M059J (cell line): ENCODE data around the gene OXA1L. TPM values are rescaled to one million over a fixed set of nuclear protein-coding genes. Genes with fewer than 3 reads are reported as not detected.
"Not testable (repeated sequence)": the region's sequence is repeated elsewhere in the genome, so short reads cannot be mapped to it uniquely, and the experiment has no call there.

ENCODE experiments used
- DNase-seq: peaks from one replicate; pipeline ENCODE4 v3.0.0-alpha.2; 2012; ENCODE audit warnings: low read depth
- total RNA-seq: library from RNA; depleted of rRNA; stranded (reverse); fragments of >200 nt; shearing (Covaris generic); gene quantifications from 2 replicates; pipeline ENCODE4 v1.2.3, GENCODE V29; 2014; rRNA removed

OXA1L gene
- total RNA-seq, result 77.4 and 89.0 TPM in 2 replicates

DNA sequence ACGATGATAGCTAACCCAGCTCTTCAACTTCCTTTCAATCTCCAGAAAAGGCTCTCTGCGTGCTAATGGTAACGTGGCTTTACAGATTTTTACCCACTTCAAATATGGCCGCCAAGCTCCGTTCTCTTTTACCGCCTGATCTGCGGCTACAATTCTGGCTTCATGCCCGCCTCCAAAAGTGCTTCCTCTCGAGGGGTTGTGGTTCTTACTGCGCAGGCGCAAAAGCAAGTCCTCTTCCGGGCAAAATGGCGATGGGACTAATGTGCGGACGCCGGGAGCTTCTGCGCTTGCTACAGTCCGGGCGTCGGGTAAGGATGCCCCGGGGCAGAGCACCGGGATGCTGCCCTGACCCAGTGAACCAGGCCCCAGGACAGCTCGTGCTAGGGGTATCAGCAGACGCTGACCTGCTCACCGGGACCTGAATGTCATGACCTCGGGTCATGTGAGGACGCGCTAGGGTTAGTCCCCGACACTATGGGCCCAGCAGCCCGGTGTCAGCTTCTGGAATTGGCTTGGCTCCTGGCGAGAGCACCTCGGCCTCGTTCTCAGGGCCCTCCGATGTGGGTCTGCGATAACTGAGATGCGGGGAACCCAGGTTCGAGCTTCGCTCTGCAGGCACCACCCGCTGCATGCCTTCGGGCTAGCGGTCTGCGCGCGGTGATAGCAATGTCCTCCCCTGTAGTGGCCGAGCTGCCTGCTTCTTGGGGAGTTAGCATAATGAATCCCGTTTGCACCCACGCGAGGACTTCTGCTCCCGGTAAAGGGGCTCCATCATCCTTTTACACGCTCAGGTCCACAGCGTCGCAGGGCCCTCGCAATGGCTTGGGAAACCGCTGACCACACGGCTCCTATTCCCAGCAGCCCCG is at the start of gene OXA1L:
OXA1L (plus strand) TSS at position 232 of the 866 bp plus-strand sequence; CDS start at position 246, 14 bp downstream.
- DNase-seq, result peak; percentile 98

DNA sequence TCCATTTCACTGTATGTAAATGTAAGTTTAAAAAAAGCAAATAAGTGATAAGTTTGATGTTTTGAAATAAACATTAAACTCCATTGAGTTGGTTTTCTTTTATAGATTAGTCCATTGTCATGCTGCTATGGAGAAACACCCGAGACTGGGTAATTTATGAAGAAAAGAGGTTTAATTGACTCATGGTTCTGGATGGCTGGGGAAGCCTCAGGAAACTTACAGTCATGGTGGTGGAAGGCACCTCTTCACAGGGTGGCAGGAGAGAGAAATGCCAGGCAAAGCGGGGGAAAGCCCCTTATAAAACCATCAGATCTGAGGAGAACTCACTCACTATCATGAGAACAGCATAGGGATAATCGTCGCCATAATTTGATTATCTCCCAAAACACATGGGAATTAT is 48.4 kb upstream of the OXA1L start:
- DNase-seq, result no peak

- DNase-seq, result no peak
Measured at GRCh38 chr14:22721213-22721612, 45.3 kb upstream of the OXA1L start.

DNA sequence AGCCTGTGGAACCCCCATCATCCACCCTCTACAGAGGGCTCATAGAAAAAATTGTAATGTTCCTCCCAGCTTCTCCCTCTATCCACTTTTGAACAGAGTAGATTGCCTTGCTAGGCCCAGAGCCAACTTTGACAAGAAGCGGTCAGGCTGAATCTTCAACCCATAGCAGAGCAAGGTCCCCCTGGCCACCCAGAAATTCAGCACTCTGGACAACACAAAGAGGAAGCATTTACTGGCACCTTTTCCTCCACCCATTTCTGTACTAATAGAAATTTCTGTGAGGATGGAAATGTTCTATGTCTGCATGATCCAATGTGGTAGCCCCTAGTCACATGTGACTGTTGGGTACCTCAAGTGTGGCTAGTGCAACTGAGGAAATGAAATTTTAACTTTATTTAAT is 42.7 kb upstream of the OXA1L start:
- no peak for DNase-seq

GRCh38 chr14:22724847-22725246 is 41.6 kb upstream of the OXA1L start:
- DNase-seq, result not testable (repeated sequence)

- not testable (repeated sequence) for DNase-seq
Measured at GRCh38 chr14:22725374-22725773, 41.1 kb upstream of the OXA1L start.

DNA sequence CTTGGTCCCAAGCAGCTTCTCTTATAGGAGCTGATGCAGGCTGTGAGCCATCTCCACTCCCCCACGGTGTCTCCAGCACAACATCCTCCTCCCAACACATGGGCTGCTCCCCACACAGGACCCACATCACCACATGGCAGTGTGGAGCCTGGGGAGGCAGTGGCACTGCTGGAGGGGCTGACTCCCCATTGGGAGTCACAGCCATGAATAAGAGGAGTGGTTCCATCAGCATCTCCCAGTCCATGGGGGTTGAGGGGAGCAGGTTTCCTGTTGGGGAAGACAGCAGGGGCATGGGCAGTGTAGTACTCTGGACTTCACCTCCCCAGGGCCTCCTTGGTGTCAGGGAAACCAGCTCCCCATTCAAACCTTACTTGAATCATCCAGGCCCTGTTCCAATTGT is 40.5 kb upstream of the OXA1L start:
- DNase-seq, result no peak

- DNase-seq, result not testable (repeated sequence)
Measured at GRCh38 chr14:22732062-22732461, 34.4 kb upstream of the OXA1L start.

- peak; percentile 42 for DNase-seq
Measured at GRCh38 chr14:22733829-22734228, 32.7 kb upstream of the OXA1L start.

GRCh38 chr14:22735096-22735495 is 31.4 kb upstream of the OXA1L start:
- DNase-seq, result no peak

GRCh38 chr14:22736384-22736783 is 30.1 kb upstream of the OXA1L start:
- not testable (repeated sequence) for DNase-seq

DNA sequence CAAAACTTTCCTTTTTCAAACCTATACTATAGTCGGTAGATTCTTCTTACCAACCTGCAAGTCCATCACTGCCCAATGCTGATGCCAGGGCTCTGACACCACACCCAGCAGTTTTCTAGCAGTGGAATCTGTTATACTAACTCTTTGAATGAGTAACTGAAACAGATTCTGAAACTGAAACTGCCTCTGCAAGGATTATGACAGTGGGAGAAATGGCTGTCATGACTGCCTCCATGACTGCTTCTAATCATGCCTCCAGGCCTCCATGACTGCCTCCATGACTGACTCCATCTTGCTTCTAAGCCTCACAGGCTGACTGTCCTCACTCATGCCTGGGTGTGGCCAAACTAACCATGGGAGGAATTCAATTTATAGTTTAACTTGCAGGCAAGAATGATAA is 29.4 kb upstream of the OXA1L start:
- DNase-seq, result peak; percentile 33

DNA sequence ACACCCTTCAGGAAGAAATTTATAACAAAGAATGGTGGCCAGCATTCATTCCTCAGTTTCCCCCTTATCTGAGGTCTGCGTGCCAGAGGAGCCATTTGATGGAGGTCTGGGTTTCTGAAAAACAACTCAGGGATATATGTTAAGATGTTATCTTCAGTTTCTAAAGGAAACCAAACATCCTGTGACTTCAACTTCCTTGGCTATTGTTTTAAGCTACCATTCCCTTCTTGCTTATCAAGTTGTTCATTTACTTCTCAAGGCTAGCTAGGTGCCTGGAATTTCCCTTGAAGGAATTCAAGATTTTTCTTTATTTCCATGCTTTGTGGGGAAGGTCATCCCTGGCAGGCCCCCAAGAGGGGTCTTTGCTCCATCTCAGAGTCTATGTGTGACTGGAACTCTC is 27.1 kb upstream of the OXA1L start:
- no peak for DNase-seq

GRCh38 chr14:22740020-22740419 is 26.5 kb upstream of the OXA1L start:
- DNase-seq, result no peak

DNA sequence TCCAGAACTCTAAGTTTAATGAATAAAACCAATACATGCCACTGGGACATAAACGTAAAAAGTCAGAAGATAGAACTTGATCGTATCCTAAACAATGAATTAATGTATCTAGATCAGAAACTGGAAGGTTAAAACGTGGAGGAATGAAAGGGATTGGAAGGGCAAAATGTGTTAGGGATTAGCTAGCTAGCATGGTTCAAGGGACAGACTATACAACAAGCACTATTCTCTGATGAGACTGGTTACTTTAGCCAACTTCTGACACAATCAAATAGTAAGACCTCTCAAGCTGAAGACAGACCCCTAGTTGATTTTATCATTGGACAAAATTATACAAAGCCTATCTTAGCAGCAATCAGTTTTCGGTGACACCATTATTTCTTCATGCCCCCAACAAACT is 18.7 kb upstream of the OXA1L start:
- no peak for DNase-seq

GRCh38 chr14:22748206-22748605 is 18.3 kb upstream of the OXA1L start:
- DNase-seq, result no peak

DNA sequence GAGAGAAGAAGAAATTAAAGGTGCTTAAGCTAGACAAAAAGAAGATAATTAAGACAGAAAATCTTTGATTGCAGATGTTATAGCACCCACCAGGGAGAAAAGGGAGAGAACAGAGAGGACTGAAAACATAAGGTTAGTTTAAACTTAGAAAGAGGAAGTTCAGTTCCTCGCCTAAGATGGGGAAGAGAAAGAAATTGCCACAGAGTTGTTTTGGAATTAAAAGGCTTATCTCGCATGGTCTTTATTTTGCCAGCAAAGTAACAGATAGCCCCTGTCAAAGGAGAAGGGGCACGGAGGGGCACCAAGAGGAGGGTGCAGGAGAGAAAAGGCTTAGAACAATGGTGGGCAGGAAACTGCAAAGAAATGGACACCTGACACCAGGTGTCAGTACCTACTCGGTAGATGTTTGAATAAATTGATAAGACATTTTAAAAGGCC is 17.8 kb upstream of the OXA1L start:
- no peak for DNase-seq

DNA sequence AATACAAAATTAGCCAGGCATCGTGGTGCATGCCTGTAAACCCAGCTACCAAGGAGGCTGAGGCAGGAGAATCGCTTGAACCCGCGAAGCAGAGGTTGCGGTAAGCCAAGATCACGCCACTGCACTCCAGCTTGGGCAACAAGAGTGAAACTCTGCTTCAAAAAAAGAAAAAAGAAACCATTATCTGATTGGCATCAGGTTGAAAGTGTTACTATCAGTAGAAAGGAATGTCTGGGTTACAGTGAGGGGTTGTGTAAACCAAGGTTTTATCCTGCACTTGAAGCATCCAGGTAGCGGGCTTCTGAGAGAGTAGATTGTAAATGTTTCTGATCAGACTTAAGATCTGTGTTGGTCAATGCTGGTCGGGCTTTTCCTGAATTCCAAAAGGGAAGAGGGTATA is 14.1 kb upstream of the OXA1L start:
- DNase-seq, result peak; percentile 68

DNA sequence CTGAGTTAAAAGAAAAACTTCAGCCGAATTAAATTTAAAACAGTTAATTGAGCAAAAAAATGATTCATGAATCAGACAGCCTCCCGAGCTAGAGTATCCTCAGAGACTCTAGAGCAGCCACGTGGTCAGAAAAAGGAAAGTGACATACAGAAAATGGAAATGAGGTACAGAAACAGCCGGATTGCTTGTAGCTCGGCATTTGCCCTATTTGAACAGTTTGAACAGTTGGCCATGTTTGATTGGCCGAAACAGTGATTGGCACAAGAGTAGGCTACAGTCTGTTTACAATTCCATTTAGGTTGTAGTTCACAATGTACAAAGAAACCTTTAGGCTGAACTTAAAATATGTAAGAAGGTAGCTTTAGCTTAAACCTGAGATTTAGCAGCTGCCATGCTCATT is 12.9 kb upstream of the OXA1L start:
- peak; percentile 57 for DNase-seq

GRCh38 chr14:22757972-22758650 is 8.4 kb upstream of the OXA1L start:
- DNase-seq, result not testable (repeated sequence)

DNA sequence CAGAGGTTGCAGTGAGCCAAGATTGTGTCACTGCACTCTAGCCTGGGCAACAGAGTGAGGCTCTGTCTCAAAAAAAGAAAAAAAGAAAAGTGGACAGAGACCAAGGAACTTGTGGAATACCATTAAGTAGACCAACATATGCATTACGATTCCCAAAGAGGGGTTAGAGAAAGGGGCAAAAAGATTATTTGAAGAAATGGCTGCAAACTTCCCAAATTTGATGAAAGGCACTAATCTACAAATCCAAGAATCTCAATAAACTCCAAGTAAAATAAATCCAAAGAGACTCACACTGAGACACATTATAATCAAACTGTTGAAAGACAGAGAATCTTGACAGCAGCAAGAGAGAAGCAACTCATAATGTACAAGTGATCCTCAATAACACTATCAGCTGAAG is 4.8 kb upstream of the OXA1L start:
- no peak for DNase-seq

DNA sequence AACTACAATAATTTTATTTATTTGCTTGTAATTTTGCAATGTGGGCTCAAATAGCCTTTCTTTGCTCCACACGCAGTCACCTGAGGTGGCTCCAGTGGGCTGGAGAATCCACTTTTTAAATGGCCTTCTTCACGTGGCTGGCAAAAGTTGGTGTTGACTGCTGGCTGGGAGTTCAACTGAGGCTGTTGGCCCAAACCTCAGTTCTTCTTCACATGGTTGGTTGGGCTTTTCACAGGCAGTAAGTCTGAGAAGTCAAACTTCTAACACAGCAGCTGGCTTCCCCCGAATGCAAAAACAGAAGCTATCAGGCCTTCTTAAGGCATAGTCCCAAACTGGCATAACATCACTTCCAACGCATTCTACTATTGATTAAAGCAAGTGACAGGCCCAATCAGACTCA is 2.1 kb upstream of the OXA1L start:
- no peak for DNase-seq

DNA sequence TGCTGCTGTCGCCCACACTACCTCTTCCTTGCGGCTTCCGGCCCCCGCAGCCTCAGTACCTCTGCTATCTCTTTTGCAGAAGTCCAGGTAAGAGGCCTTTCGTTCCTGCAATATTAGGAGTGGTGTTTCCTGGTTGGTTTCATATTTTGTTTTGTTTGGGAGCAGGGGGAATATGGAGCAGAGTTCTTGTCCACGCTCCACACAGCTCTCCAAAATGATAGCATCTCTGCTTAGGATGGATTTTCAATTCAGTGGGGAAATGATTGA is 768 bp downstream of the OXA1L start:
- DNase-seq, result no peak
